Umbilical cord (tissue), 2 donors: ENCODE data around the gene CDK11A. TPM values are rescaled to one million over a fixed set of nuclear protein-coding genes. Genes with fewer than 3 reads are reported as not detected.
"Not testable (repeated sequence)": the region's sequence is repeated elsewhere in the genome, so short reads cannot be mapped to it uniquely, and the experiment has no call there.

Experiments
- DNase-seq: peaks from one replicate; pipeline ENCODE4 v3.0.0-alpha.2; 2015; ENCODE audit warnings: low spot score
- total RNA-seq: library from RNA; depleted of rRNA; stranded (reverse); fragments of >200 nt; gene quantifications from one replicate; pipeline ENCODE4 v1.2.3, GENCODE V29; 2014; ENCODE audit warnings: low replicate concordance; ENCODE audit not compliant: insufficient read depth

Gene CDK11A
- total RNA-seq, 1 donor from 2014 or later, result 21.9 TPM

GRCh38 chr1:1662830-1663560 is 61.2 kb downstream of the CDK11A start:
- not testable (repeated sequence) for DNase-seq

DNA sequence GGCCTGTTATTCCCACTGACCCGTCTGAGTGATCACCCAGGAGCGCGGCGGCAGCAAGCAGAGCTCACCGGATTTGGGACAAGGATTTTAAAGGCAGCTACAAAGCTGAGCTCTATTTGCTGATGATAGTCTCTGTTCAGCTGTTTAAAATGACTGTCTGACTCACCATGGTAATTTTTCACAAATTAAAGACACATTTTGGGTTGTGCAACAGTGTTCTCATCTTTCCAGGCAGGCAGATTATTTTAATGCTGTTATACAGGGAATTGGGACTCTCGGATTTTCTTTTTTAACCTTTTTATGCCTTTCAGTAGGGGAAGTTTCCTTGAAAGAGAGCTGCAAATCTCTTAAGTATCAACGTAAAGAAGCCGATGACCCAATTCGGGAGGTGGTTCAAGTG is 61.8 kb downstream of the CDK11A start:
- not testable (repeated sequence) for DNase-seq

DNA sequence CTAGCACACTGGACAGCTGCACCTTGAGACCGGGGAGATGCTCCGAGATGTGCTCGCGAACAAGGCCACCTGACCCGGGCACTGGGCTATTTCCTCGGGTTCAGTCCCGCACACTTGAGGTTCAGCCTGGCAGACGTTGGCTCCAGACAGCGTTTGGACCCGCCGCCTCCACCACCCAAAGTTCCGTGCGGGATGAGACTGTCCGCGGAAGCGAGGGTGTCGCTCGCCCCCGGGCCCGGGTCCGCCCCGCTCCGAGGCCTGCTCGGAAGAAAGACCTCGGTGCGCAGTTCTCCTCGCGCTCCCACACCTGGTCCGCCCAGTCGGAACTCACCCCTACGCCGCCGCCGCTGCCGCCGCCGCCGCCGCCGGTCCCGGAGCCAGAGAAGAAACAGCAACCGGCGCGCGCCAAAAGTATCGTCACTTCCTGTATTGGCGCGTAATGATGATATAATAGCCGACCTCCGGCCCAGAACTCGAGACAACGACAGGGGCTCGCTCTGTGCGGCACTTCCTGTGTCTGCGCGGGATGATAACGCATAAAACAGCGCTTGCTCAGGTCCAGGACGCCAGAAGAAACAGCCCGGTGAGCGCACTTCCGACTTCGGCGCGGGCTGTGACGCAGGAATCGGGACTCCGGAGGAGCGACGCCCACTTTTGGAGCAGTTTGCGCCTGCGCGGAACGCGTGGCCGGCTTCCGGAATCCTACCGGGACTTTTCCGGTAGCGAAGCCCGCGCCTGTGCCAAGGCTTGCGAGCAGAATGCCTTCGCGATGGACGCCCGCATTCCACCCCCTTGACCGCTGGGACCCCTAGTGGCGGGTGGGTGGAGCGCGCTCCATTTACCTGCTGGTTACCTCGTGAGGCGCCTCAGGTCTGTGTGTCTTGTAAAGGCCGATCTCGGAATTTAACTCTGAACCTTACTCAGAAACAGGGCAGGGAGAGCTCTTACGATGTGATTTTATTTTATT is 65.3 kb downstream of the CDK11A start, which contains the start of gene CDK11B:
Gene CDK11B, minus strand, starts transcription at position 422 of the 967 bp plus-strand sequence. CDS start 1,519 bp downstream, outside the sequence.
- DNase-seq, result peak; percentile 97

Other genes starting within 250 kb of the CDK11A start
- gene ATAD3A, start 212.2 kb downstream of the CDK11A start, total RNA-seq, result 7.9 TPM
- not detected for gene TMEM240, start 183.7 kb downstream of the CDK11A start, total RNA-seq
- 44.3 TPM for gene SSU72, start 149.5 kb downstream of the CDK11A start, total RNA-seq
- 2.2 TPM for gene FNDC10, start 124.2 kb downstream of the CDK11A start, total RNA-seq
- gene MIB2, start 108.9 kb downstream of the CDK11A start, total RNA-seq, result 85.0 TPM
- gene MMP23B, start 92.2 kb downstream of the CDK11A start, total RNA-seq, result 249 TPM
- gene CDK11B, start 65.4 kb downstream of the CDK11A start, total RNA-seq, result 3.6 TPM
- 34.7 TPM for gene SLC35E2B, start 31.6 kb downstream of the CDK11A start, total RNA-seq
- 20.2 TPM for gene NADK, start 54.1 kb upstream of the CDK11A start, total RNA-seq
- gene GNB1, start 166.7 kb upstream of the CDK11A start, total RNA-seq, result 60.9 TPM
- 0.72 TPM for gene CALML6, start 190.9 kb upstream of the CDK11A start, total RNA-seq
- not detected for gene TMEM52, start 194.9 kb upstream of the CDK11A start, total RNA-seq